GM21786 (cell line): ENCODE data around the gene HLF.

Experiments used
- ATAC-seq: cut with Tn5 transposase; IDR thresholded peaks from one replicate; pipeline ENCODE4 v1.9.1; 2021; ENCODE audit not compliant: unreplicated experiment

HLF gene

DNA sequence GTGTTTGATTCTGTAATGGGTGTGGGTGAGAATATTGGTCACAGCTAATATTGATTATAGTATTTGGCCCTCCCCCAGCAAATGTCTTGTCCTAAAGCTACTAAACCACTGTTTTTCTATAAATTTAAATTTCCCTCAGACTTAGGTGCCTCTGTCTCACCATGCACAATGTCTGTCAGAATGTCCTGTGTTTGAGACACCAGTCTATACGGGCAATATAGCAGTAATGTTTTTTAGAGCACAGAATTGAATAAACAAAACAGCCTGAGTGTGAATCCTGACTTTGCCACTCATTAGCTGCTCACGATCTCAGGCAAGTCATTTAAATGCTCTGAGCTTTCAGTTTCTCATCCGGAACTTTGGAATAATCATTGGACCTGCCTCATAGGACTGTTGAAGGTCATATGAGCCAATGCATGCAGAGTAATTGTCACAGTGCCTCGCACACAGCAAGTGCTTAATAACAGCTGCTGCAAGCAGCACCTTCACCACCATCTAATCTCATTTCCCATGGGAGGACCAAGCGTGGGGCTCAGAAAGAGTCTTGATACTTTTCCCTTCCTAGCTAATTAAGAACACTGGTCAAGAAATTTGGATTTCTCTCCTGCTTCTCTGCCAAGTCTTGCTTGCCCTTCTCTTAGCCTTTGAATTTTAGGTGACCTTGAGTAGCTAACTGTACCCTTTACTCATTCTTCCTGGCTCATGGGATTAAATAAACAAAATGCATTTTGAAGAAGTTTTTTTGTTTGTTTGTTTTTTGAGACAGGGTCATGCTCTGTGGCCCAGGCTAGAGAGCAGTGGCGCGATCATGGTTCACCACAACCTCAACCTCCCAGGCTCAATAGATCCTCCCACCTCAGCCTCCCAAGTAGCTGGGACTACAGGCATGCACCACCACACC, 9.8 kb downstream of the HLF start:
- ATAC-seq = no peak

- no peak for ATAC-seq
Measured at GRCh38 chr17:55275894-55276804, 11.4 kb downstream of the HLF start.

GRCh38 chr17:55278173-55278961, 13.6 kb downstream of the HLF start:
- ATAC-seq = no peak

GRCh38 chr17:55279203-55279602, 14.4 kb downstream of the HLF start:
- no peak for ATAC-seq

- no peak for ATAC-seq
Measured at GRCh38 chr17:55279788-55280187, 15.0 kb downstream of the HLF start.

GRCh38 chr17:55280212-55280611, 15.5 kb downstream of the HLF start:
- no peak for ATAC-seq

- ATAC-seq = no peak
Measured at GRCh38 chr17:55281649-55282378, 17.1 kb downstream of the HLF start.

GRCh38 chr17:55282379-55282702, 17.6 kb downstream of the HLF start:
- ATAC-seq = no peak

DNA sequence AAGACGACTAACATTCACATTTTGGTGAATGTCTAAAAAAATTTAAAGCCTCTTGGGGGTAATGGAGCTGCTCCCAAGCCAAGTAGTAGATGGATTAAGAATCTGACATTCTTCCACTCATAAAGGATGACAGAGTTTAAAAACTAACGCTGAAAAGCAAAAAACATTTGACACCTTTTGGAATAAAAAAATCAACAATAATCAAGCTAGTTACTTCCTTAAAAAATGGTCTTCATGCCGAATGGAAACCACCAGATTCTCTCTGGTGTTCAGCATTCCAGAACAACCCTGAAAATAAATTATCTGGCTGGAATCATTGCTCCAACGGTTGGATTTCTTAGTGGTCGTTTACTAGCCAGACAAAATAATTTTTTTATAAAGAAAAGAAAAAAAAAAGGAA, 18.0 kb downstream of the HLF start:
- no peak for ATAC-seq

DNA sequence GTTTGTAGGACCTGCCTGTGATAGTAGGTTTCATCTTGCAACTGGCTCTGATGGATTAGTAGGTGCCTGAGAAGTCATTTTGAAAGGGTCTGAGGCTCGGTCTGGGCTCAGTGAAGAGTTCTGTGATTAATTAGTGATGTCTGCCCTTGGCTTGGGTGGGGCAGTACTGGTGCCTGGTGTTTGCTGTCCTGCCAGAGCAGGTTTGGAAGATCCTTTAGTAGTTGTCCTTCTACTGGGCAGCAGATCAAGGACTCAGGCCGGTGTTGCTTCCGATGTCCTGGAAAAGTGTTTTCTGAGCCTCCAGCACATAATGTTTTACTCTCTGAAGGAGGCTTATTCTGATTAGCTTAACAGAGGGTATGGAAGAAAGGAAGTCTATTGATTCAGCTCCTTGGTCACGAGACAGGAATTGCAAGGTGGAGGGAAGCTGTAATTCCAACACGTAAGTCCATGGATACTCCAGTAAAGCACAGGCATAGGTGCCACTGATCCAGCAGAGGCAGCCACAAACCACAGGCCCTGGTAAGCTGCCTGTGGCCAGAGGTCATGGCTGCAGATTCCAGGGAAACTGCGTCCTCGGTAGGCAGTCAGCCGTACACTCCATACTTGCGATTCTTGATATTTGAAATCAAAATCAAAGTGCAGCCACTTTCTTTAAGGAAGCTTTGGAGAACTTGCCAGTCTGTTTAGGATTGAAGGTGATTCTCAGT, 18.7 kb downstream of the HLF start:
- ATAC-seq = no peak

- no peak for ATAC-seq
Measured at GRCh38 chr17:55284001-55284884, 19.5 kb downstream of the HLF start.

- no peak for ATAC-seq
Measured at GRCh38 chr17:55284944-55285339, 20.2 kb downstream of the HLF start.

- no peak for ATAC-seq
Measured at GRCh38 chr17:55285340-55286301, 20.9 kb downstream of the HLF start.

DNA sequence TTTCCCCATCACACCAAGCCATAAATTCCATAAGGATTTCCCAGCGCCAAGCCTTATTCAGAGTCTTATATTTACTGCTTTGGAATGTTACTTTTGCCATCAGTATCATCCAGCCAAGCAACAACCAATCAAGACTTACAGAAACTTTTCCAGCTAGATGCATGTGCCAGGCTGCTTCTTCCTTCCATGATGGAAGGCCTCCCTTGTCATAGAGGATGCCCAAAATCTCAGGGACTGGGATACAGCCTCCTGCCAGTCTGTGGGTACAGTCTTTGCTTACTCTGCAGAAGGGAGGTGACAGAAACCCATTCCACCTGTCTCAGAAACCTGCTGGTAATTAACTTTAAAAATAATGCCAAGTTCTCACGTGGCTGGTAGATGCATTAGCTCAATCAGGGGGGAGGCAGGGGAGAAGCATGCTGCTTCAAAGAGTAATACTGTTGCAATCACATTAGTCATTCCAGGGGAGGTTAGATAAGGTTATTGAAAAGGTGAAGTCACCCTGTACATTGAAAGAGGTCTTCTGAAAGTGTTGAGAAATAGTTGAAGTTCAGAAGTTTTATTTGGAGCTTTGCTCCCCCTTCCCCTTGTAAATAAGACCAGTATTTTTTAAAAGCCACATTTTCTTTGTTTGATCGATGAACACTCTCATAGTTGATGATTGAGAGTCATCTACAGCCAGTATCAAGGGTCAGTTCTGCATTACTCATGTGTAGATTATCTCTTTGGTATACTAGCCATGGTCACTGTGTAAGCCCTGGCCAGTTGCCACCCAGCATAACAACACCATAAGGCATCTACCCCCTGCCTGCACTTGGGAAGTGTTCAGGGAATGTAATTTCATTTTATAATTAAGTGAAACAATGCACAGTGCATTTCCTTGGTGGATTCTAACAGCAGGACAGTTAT, 22.2 kb downstream of the HLF start:
- ATAC-seq = no peak

GRCh38 chr17:55288356-55289105, 23.8 kb downstream of the HLF start:
- ATAC-seq = no peak

- no peak for ATAC-seq
Measured at GRCh38 chr17:55289106-55289446, 24.3 kb downstream of the HLF start.
